RCC 7860 (cell line): Measurements from ENCODE around the gene WTAP.
A peak's percentile ranks its signal among the peaks of the same experiment; 100 is the strongest.
"Not testable (repeated sequence)": the region's sequence is repeated elsewhere in the genome, so short reads cannot be mapped to it uniquely, and the experiment has no call there.

Source experiments
- DNase-seq: peaks from one replicate; pipeline ENCODE4 v3.0.0-alpha.2; 2015; ENCODE audit warnings: low spot score
- FAIRE-seq: peaks from 2 replicates; lab custom pipeline; 2012; peaks lifted over from hg19 to GRCh38; lab: Jason Lieb, UNC

Gene WTAP

GRCh38 chr6:159726918-159727716 lies at the start of gene WTAP:
TSS of gene WTAP (plus strand) at chr6:159727506. CDS start at chr6:159736266, 8,760 bp downstream.
- FAIRE-seq (peak; percentile 45), DNase-seq (peak; percentile 91)

DNA sequence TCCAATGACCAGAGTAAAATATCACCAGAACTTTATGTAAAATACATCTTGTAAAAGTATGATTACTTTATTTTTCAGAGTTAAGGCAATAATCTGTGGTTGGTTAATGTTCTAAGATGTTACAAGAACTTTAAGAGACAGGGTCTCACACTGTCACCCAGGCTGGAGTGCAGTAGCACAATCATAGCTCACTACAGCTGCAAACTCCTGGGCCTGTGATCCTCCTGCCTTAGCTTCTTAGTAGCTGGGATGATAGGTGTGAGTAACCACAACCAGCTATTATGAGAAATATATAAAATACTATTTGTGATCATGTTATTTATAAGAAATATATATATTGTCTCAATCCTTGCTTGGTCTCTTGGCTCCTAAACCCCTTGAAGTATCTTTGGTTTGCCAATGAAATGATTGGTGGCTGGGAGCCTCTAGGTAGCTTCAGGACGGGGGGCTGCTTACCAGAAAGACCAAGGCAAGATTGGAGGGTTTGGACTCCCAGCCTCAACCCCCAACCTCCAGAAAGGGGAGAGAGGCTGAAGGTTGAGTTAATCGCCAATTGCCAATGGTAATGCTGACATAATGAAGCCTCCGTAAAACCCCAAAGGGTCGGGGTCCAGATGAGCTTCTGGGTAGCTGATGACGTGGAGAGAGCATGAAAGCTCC lies 49.7 kb upstream of the WTAP start:
- FAIRE-seq (no peak), DNase-seq (no peak)

GRCh38 chr6:159678574-159678973 lies 48.7 kb upstream of the WTAP start:
- no peak for FAIRE-seq
- DNase-seq = no peak

GRCh38 chr6:159679091-159680077 lies 47.9 kb upstream of the WTAP start:
- DNase-seq (no peak), FAIRE-seq (peak; percentile 49)

- FAIRE-seq (no peak), DNase-seq (no peak)
These were observed 47.2 kb upstream of the WTAP start for GRCh38 chr6:159680104-159680503.

DNA sequence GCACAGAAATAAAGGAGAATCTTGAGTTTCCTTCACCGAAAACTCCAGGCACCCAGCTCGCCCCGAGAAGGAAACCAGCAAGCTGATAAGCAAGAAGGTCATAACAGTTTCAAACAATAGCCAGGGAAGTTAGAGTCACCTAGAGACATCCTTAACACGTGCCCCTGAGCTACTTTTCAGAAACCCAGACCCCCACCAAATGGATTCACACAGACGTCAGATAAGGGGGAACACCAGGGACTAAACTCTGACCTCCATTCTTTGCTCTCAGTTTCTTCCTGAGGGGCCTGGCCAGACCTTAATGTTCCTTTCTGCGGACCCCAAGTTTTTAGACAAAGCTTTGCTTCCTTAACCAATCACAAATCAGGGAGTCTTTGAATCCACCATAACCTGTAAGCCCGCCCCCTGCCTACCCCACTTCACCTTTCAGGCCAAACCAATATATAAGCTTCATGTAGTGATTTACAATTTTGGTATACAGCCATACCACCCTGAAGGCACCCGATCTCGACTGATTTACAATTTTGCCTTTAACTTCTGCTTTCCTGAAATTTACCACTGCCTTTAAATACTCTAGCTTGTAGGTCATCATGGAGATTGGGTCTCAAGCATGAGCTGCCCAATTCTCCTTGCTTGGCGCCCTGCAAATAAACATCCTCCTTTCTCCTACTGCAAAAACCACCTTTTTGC lies 46.0 kb upstream of the WTAP start:
- no peak for FAIRE-seq
- no peak for DNase-seq

DNA sequence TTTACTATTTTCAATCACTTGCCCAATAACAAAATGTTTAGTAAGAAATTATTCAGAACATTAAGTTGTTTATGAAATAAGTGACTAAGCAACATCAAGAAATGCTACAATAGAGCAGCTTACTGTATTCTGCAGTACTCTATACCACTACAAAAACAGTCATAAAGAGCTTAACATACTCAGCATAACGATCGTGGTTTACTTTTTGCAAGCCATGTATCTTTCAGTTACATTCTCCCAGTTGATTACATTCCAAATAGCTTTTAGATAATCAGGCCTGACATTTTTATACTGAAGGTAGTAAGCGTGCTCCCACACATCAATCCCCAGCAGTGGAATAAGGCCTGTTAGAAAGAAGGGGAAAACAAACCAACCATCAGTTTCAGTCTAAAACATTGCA lies 45.0 kb upstream of the WTAP start:
- FAIRE-seq (no peak), DNase-seq (no peak)

- no peak for DNase-seq
- no peak for FAIRE-seq
These were observed 44.5 kb upstream of the WTAP start for GRCh38 chr6:159682810-159683209.

- FAIRE-seq = no peak
- DNase-seq = no peak
These were observed 43.3 kb upstream of the WTAP start for GRCh38 chr6:159684013-159684304.

DNA sequence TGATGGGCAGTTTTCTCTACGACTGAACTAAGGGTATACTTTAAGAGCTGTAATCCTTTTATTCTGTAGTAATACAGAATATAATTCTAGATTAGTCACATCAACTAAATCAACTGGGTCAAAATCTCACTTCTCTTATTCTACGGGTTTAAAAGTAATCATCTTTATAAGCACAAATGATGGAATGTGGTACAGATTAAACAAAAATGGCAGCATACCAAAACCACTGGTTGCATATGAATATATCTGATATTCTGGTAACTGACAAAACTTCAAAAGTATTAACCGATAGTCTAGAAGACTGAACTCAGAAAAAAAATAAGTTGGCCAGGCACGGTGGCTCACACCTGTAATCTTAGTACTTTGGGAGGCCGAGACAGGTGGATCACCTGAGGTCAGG lies 41.3 kb upstream of the WTAP start:
- no peak for DNase-seq
- no peak for FAIRE-seq

GRCh38 chr6:159686703-159687102 lies 40.6 kb upstream of the WTAP start:
- no peak for DNase-seq
- no peak for FAIRE-seq

- FAIRE-seq (no peak), DNase-seq (no peak)
These were observed 40.0 kb upstream of the WTAP start for GRCh38 chr6:159687341-159687740.

- no peak for DNase-seq
- no peak for FAIRE-seq
These were observed 38.9 kb upstream of the WTAP start for GRCh38 chr6:159688266-159688905.

GRCh38 chr6:159689001-159689400 lies 38.3 kb upstream of the WTAP start:
- no peak for FAIRE-seq
- DNase-seq = no peak

DNA sequence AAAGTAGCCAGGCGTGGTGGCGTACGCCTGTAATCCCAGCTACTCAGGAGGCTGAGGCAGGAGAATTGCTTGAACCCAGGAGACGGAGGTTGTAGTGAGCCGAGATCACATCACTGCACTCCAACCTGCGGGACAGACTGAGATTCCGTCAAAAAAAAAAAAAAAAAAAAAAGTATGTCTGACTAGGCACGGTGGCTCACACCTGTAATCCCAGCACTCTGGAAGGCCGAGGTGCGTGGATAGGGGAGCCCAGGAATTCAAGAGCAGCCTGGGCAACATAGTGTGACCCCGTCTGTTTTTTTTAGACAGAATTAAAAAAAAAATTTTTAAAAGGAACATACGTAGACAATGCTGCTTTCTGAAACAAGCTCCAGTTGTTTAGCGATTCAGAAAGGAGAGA lies 37.2 kb upstream of the WTAP start:
- DNase-seq, FAIRE-seq: not testable (repeated sequence)

DNA sequence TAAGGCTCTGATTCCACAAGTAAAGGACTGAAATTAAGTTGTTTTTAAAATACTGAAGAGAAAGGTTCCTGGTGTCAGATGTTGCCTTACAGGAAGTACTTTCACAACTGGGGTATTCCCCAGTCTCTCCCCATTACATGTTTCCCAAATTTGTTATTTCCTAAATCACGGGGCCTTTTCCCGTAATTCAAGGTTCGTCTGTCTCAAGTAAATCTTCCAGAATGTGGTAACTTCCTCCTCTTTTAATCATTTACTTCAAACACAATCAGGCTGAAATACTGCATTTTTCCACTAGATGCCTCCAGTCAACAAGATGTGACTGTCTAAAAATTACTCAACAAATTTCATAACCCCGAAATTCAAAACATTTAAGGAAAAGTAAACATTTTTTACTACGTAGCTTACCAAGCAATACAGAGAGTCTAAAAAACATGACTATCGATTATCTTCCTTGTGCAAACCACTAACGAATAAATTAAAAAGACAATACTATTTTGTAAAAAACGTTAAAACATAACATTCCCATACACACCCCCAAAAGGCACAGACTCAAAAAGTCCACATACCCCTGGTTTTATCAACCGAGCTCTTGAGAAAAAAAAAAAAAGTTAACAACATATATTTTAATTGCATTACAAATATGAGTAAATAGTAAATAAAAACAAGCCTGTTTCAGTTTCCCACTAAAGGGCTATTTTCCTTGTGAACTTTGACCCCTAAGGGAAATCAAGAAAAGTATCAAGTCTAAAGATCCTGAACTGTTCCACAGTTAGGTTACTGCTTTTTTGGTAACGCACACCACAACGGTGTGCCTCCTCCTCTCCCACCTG lies 36.0 kb upstream of the WTAP start:
- FAIRE-seq = peak; percentile 91
- DNase-seq = peak; percentile 73

GRCh38 chr6:159691963-159692287 lies 35.4 kb upstream of the WTAP start:
- FAIRE-seq = no peak
- no peak for DNase-seq

- DNase-seq = peak; percentile 4
- no peak for FAIRE-seq
These were observed 34.8 kb upstream of the WTAP start for GRCh38 chr6:159692303-159693127.
